MG63 (cell line): ENCODE measurements around the gene DCLK2. TPM values are rescaled to one million over a fixed set of nuclear protein-coding genes. Genes with fewer than 3 reads are reported as not detected.

Experiments used
- DNase-seq: peaks from one replicate; pipeline ENCODE4 v3.0.0-alpha.2; 2020
- H3K27me3 ChIP-seq: fragments of 250-450 bp; sonication (Bioruptor Pico); 2 replicates; pipeline ENCODE4 v1.5.1; 2020; ENCODE audit warnings: mild to moderate bottlenecking, moderate library complexity
- H3K36me3 ChIP-seq: fragments of 250-450 bp; sonication (Bioruptor Pico); 2 replicates; pipeline ENCODE4 v1.5.1; 2020; ENCODE audit warnings: mild to moderate bottlenecking, moderate library complexity
- H3K4me3 ChIP-seq: fragments of 250-450 bp; sonication (Bioruptor Pico); 2 replicates; pipeline ENCODE4 v1.5.1; 2020; ENCODE audit warnings: mild to moderate bottlenecking, moderate library complexity
- H3K9me3 ChIP-seq: fragments of 250-450 bp; sonication (Bioruptor Pico); 2 replicates; pipeline ENCODE4 v1.5.1; 2020; ENCODE audit warnings: mild to moderate bottlenecking, moderate library complexity
- total RNA-seq: library from RNA; depleted of rRNA; stranded (reverse); fragments of >200 nt; shearing (Covaris generic); gene quantifications from 2 replicates; pipeline ENCODE4 v1.2.3, GENCODE V29; 2014; ENCODE audit warnings: low replicate concordance

DCLK2 gene
- total RNA-seq, 1 experiment from 2014 or later: 3.1 TPM

GRCh38 chr4:150061086-150061776 lies 17.0 kb upstream of the DCLK2 start:
- no peaks in the 10 kb centered on the region for H3K36me3 ChIP-seq
- no peaks in the 10 kb centered on the region for H3K9me3 ChIP-seq
- no peak for DNase-seq
- no peaks in the 10 kb centered on the region for H3K27me3 ChIP-seq
- no peak overlapping the region for H3K4me3 ChIP-seq

GRCh38 chr4:150063128-150063527 lies 15.1 kb upstream of the DCLK2 start:
- DNase-seq: no peak

GRCh38 chr4:150065740-150066139 lies 12.5 kb upstream of the DCLK2 start:
- no peak overlapping the region for H3K4me3 ChIP-seq

More at GRCh38 chr4:150063128-150063527, 15.1 kb upstream of the DCLK2 start:
- Histone ChIP-seq H3K27me3 (no peaks in the 10 kb centered on the region), H3K9me3 (no peaks in the 10 kb centered on the region), H3K4me3 (no peak overlapping the region), H3K36me3 (no peaks in the 10 kb centered on the region)

GRCh38 chr4:150067859-150068258 lies 10.4 kb upstream of the DCLK2 start:
- Histone ChIP-seq H3K4me3 (no peak overlapping the region), H3K9me3 (no peaks in the 10 kb centered on the region), H3K27me3 (no peaks in the 10 kb centered on the region), H3K36me3 (no peaks in the 10 kb centered on the region)
- DNase-seq: no peak

More at GRCh38 chr4:150065740-150066139, 12.5 kb upstream of the DCLK2 start:
- Histone ChIP-seq H3K9me3 (no peaks in the 10 kb centered on the region), H3K36me3 (no peaks in the 10 kb centered on the region), H3K27me3 (no peaks in the 10 kb centered on the region)
- DNase-seq: no peak

GRCh38 chr4:150068300-150068960 lies 9.8 kb upstream of the DCLK2 start:
- Histone ChIP-seq H3K36me3 (no peaks in the 10 kb centered on the region), H3K4me3 (no peak overlapping the region), H3K27me3 (no peaks in the 10 kb centered on the region), H3K9me3 (no peaks in the 10 kb centered on the region)
- DNase-seq: no peak

- Histone ChIP-seq H3K4me3 (no peak overlapping the region), H3K27me3 (no peaks in the 10 kb centered on the region), H3K36me3 (no peaks in the 10 kb centered on the region), H3K9me3 (no peaks in the 10 kb centered on the region)
- DNase-seq: no peak
Observed at GRCh38 chr4:150069353-150069752, 8.9 kb upstream of the DCLK2 start.

- no peaks in the 10 kb centered on the region for H3K27me3 ChIP-seq
- H3K4me3 ChIP-seq: no peak overlapping the region
- no peak for DNase-seq
- H3K36me3 ChIP-seq: no peaks in the 10 kb centered on the region
- H3K9me3 ChIP-seq: no peaks in the 10 kb centered on the region
Observed at GRCh38 chr4:150070464-150071170, 7.6 kb upstream of the DCLK2 start.

GRCh38 chr4:150072471-150072870 lies 5.8 kb upstream of the DCLK2 start:
- Histone ChIP-seq H3K9me3 (no peaks in the 10 kb centered on the region), H3K36me3 (no peaks in the 10 kb centered on the region), H3K4me3 (no peak overlapping the region), H3K27me3 (no peaks in the 10 kb centered on the region)
- DNase-seq: no peak

- Histone ChIP-seq H3K27me3 (no peaks in the 10 kb centered on the region), H3K4me3 (no peak overlapping the region), H3K36me3 (no peaks in the 10 kb centered on the region), H3K9me3 (no peaks in the 10 kb centered on the region)
- DNase-seq: peak; percentile 6
Observed at GRCh38 chr4:150072906-150073714, 5.1 kb upstream of the DCLK2 start.

GRCh38 chr4:150074064-150074463 lies 4.2 kb upstream of the DCLK2 start:
- Histone ChIP-seq H3K27me3 (no peaks in the 10 kb centered on the region), H3K9me3 (no peaks in the 10 kb centered on the region), H3K36me3 (no peaks in the 10 kb centered on the region), H3K4me3 (no peak overlapping the region)
- no peak for DNase-seq

- Histone ChIP-seq H3K9me3 (no peaks in the 10 kb centered on the region), H3K27me3 (no peaks in the 10 kb centered on the region), H3K4me3 (peak overlapping the region; percentile 70), H3K36me3 (no peaks in the 10 kb centered on the region; the same call in 1 of the 2 replicates)
- DNase-seq: peak; percentile 66
Observed at GRCh38 chr4:150078579-150079080, 385 bp downstream of the DCLK2 start.

GRCh38 chr4:150079081-150079581 lies 886 bp downstream of the DCLK2 start:
- peak overlapping the region; percentile 70 for H3K4me3 ChIP-seq
- H3K9me3 ChIP-seq: no peaks in the 10 kb centered on the region
- DNase-seq: peak; percentile 53
- H3K36me3 ChIP-seq: no peaks in the 10 kb centered on the region; the same call in 1 of the 2 replicates
- no peaks in the 10 kb centered on the region for H3K27me3 ChIP-seq

- no peaks in the 10 kb centered on the region; the same call in 1 of the 2 replicates for H3K36me3 ChIP-seq
- no peaks in the 10 kb centered on the region for H3K27me3 ChIP-seq
- peak overlapping the region; percentile 70 for H3K4me3 ChIP-seq
- DNase-seq: no peak
- no peaks in the 10 kb centered on the region for H3K9me3 ChIP-seq
Observed at GRCh38 chr4:150080337-150080736, 2.1 kb downstream of the DCLK2 start.

- DNase-seq: no peak
- no peaks in the 10 kb centered on the region for H3K27me3 ChIP-seq
- H3K4me3 ChIP-seq: peak overlapping the region; percentile 70
- no peaks in the 10 kb centered on the region; the same call in 1 of the 2 replicates for H3K36me3 ChIP-seq
- no peaks in the 10 kb centered on the region for H3K9me3 ChIP-seq
Observed at GRCh38 chr4:150080875-150081274, 2.6 kb downstream of the DCLK2 start.

GRCh38 chr4:150082241-150082640 lies 4.0 kb downstream of the DCLK2 start:
- H3K36me3 ChIP-seq: no peaks in the 10 kb centered on the region; the same call in 1 of the 2 replicates
- no peak for DNase-seq
- H3K4me3 ChIP-seq: no peak overlapping the region
- H3K27me3 ChIP-seq: no peaks in the 10 kb centered on the region
- no peaks in the 10 kb centered on the region for H3K9me3 ChIP-seq

- no peak for DNase-seq
- Histone ChIP-seq H3K27me3 (no peaks in the 10 kb centered on the region), H3K4me3 (no peak overlapping the region), H3K36me3 (no peaks in the 10 kb centered on the region; the same call in 1 of the 2 replicates), H3K9me3 (no peaks in the 10 kb centered on the region)
Observed at GRCh38 chr4:150087006-150087405, 8.8 kb downstream of the DCLK2 start.
